NCI-H748 treated with DMSO at 0.1 percent for 48 hours (cell line): ENCODE measurements around the gene BTBD3.

Experiments used
- DNase-seq: peaks from one replicate; lab custom pipeline; 2025; lab: John Stamatoyannopoulos, UW

The BTBD3 gene

GRCh38 chr20:11917663-11918062, at the start of gene BTBD3:
TSS of gene BTBD3 (plus strand) at chr20:11917893. CDS start at chr20:11918276, 383 bp downstream.
- DNase-seq, result peak; percentile 98

- no peak for DNase-seq
Measured at GRCh38 chr20:11869641-11870040, 48.1 kb upstream of the BTBD3 start.

DNA sequence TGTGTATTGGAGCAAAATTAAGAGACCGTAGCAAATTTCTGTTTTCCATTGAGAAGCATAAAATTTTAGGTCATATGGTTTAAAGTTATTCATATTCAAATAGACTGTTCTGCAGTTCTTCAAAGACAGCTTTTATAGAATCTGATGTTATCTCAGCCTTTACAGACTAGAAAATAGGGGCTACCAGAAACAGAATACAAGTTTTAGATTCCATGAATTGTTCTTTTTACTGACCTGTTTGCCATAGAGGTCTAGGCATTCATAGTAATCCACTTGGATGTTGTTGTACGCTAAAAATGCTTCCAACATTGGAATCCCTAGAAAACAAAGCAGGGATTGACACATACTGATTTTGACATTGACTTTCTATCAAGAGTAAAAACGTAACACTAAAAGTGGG, 47.3 kb upstream of the BTBD3 start:
- DNase-seq, result no peak

GRCh38 chr20:11876555-11876954, 41.1 kb upstream of the BTBD3 start:
- no peak for DNase-seq

DNA sequence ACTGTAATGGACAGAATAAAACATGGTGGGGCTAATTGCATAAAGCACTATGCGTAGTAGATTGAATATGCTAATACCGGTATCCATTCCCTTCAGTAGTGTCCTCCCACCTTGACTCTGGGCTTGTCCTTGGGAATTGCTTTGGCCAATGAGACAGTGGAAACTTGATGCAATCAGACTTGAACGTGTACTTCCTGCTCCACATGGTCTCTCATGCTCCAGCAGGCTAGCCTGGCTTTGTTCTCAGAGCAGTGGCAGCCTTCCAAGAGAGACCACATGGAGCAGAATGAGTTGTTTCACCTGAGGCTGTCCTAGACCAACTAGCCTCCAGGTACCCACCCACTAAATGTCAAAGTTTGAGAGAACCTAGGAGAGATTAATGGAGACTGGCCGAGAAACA, 37.0 kb upstream of the BTBD3 start:
- DNase-seq, result no peak

GRCh38 chr20:11881449-11881848, 36.2 kb upstream of the BTBD3 start:
- DNase-seq, result no peak

DNA sequence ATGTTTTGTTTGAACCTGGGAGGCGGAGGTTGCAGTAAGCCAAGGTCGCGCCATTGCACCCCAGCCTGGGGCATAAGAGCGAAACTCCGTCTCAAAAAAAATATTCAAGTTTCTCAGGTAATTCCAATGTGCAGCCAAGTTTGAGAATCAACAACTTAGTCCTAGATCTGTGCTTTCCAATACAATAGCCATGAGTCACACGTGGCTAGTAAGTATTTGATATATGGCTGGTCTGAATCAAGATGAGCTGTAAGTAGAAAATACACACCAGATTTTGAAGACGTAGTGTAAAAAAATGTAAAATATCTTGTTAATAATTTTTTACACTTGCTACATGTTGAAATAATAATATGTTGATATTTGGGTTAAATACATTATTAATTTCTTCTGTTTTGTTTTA, 35.0 kb upstream of the BTBD3 start:
- no peak for DNase-seq

DNA sequence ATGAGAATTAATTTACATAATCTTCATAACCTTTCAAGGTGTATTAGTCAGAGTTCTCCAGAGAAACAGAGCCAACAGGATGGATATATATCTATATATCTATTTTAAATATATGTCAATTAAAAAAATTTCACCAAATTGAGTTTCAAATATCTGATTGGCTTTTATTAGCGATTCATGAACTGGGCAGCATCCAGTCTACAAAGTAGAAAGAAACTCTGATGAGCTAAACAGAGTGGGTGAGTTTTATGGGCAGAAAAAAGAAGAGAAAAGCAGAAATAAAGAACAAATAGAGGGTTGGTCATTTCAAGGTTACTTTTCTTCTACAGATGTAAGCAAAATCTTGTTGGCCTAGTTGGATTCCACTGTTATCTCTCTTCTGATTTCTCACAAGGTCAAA, 29.0 kb upstream of the BTBD3 start:
- DNase-seq, result no peak

DNA sequence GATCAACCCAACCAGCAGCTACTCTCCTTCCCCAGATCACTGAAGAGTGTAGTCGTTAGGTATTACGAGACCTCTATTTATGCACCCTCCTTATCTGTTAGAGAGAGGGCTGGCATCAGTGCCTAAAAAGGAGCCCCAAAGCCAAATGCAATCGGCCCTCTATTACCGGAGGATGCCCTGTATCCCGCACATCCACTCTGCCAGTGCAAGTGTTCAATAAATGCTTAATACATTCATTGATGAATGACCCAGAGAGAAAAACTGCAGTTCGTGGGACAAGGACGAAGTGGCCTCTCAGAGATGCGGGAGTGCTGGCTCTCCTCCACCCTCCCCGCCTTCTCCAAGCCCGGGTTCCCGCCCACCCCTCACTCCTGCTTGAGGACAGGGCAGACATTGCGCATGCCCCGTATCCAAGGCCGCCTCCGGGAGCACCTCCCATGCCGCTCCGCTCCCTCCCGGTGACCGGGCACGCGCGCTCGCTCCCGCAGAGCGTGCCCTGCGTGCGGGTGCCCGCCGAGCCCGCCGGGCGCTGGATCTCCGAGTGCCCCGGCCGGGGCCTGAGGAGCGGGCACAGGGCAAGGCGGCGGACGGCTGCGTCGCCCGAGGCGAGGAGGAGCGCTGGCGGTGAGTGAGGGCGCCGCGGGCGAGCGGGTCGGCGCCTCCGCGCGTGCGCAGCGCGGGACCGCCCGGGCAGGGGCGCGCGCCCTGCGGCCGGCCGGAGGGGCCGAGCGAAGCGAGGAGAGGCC, 27.2 kb upstream of the BTBD3 start:
- peak; percentile 99 for DNase-seq

DNA sequence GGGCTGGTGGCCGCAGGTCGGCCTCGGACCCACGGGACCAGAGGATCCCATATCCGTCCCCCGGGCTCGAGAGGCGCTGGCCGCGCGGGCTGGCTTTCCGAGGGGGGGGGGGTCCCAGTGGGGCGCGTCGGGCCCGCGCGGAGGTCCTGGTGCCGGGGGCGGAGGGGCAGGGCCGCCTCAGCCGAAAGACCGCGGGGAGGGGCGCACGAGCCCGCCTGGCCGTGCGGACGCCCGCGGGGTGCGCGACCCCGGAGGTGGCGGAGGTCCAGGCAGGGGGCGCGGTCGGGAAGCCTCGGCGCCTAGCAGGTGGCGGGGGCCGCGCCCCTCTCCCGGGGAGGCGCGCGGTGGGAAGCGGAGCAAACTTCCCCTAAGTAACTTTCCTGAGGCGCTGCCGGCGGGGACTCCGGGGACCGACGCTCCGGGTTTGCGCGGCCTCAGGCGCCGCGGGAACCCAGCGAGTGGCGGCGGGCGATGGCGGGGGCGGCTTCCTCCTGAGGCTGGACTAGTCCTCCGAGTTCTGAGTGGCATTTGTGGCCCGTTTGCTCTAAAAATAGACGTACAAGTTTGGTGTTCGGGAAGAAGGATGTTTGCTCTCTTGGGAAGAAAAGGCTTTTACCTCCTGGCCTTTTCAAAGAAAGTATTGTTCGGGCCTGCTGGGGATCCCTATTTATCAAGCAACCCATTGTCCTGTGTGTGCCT, 26.5 kb upstream of the BTBD3 start:
- peak; percentile 68 for DNase-seq

GRCh38 chr20:11891776-11892545, 25.7 kb upstream of the BTBD3 start:
- DNase-seq, result peak; percentile 96

DNA sequence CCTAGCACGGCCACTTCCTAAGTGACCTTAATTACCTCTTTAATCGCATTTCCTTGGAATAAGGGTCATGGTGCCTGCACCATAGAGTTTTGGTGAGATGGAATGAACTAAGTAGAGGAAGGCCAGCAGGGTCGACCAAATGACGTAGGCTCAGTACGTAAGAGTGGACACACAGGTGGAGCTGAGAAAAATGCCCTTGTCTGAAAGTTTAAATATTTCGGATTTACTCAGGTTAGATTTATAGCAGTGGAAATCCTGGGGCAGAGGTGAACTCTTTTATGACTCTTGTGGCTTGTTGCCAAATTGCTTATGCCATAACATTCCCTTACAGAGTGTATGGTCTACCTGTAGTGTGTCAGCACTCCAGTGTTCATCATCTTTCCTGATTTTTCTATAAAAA, 23.6 kb upstream of the BTBD3 start:
- peak; percentile 29 for DNase-seq

DNA sequence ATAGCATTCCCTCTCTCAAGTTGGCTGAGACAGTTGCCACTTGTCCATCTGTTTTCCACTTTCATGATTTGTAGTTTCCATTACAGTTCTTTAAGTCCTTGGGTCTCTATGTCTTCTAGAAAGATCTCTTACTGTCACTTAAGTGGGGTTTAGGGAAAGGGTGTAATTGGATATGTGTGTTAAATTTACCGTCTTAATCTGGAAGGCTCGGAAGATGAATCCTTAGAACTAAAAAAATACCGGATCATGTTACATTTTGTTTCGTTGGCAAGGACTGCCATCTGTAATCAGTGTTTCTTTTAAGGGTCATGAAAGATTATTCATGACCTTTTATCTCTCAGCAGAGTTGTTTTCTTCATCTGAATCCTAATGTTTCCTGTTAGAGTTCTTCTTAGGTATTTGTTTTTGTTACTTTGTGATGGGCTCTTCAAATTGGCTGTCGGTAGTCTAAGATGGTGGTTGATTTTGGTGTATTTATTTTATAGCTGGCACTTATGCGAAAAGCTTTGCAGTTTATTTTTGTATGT, 21.8 kb upstream of the BTBD3 start:
- peak; percentile 41 for DNase-seq

DNA sequence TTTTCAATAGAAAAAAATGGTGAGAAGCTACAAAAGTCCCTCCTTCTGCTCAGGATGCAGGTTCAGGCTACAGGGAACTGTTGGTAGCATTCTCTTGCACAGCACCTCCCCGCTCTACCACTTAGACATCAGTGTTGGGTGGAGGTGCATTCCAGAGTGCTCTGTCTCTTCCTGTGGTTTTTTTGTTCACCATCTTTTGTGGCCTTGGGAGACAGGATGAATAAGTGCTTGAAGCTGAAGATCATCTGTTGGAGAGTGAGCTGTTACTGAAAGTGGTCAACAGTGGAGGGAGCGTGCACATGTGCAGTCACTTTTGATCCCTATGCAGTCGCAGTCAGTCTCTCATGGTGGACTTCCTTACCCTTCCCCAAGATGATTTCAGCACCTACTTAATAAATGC, 16.6 kb upstream of the BTBD3 start:
- no peak for DNase-seq

DNA sequence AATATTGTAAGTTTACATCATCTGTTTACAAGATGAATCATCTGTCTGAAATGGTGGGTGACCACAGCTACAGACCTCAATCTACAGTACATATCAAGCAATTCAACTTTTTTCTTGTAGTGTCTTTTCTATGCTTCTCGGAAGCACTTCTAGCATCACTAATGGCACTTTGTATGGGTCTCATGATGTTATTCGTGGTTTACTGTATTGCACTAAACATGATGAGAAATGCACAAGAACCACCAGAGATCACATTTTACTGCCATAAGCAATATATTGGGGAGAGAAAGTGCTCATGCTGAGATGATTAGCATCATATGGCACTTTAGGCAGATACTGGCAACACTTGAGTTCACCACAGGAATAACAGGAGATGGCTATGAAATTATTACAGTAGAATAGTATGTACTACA, 15.4 kb upstream of the BTBD3 start:
- no peak for DNase-seq

DNA sequence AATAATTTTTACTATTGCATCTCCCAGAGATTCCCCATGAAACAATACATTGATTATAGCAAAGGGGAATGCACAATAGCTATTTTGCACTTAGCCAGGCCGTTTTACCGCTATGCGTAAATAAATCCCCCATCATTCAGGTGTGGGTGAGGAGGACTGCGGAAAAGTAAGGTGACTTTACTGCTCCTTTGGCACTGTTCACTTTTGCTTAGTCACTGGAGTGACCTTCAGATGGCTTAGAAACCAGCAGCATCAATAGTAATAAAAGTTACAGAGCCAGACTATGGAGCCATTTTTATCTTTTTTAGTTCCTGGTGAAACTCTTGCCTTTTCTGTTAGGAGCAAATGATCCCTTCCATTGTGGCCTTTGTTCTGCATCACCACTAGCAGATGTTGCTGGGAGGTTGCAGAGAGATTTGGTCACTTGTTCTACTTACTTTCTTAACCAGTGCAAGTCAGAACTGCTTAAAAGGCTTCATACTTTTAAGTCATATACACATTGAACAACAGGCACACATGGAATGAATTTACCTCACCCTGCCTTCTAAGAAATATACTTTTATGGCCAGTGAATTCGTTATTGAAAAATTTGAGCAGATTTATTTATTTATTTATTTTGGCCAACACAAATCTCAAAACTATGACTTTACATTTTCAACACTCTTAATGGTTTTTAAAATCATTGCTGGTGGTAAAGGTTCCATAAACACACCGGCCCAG, 12.1 kb upstream of the BTBD3 start:
- peak; percentile 70 for DNase-seq

DNA sequence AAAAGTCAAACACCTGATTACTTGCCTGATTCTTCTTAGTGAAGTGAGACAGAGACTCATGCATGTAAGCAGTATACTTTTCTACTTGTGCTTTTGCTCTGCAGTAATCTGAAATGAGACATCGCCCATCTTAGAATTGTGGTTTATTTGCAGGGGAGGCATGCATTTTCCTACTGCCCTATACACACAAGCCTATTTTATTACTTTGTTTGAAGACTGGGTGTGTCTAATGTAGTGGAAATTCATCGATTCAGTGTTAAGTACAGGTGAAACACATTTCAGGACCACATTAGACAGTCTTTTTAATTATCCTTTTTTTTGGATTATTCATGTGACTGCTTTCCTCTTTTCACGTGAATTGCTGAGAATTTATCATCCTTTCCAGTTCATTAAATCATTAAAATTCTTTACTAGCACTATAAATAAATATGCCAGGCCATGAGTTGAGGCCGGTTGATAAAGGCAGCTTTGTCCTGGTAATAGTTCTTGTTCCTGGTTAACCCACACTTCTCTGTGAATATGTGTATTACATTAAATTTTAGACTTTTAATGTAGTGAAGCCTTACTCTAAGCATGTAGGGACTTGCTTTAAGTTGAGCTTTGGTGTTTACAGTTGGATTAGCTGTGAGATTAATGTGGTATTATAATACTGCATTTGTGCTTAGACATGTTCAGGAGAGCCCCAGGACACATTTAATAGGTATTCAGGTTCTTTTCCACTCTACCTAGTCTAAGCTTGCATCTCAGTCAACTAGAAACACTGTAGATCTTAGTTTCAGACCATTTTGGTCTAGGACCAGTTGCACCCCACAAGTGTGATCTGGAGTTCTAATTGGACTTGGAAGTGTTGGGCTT, 10.8 kb upstream of the BTBD3 start:
- DNase-seq, result peak; percentile 99

- DNase-seq, result peak; percentile 35
Measured at GRCh38 chr20:11907621-11908020, 10.1 kb upstream of the BTBD3 start.

GRCh38 chr20:11912013-11912658, 5.6 kb upstream of the BTBD3 start:
- DNase-seq, result peak; percentile 74

- DNase-seq, result no peak
Measured at GRCh38 chr20:11912659-11913415, 4.9 kb upstream of the BTBD3 start.
